Measurements from ENCODE around the gene ZNF845.
"Not testable (repeated sequence)": the region's sequence is repeated elsewhere in the genome, so short reads cannot be mapped to it uniquely, and the experiment has no call there.

The ZNF845 gene

DNA sequence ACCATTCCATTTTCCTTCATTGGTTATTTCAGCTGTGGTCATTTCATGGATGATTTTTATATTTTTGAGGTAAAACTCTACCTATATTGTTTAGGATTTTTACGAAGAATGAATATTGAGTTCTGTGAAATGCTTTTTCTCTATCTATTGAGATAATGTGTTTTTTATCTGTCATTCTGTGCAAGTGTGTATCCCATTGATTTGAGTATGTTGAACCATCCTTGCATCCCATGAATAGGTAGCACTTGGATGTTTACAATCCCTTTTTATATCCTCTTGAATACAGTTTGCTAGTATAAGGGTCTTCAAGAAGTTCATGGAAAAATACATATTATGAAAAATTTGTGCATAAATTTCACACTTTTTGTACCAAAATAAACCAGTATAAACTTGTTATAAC lies 22.2 kb downstream of the ZNF845 start:
- TF ChIP-seq, protein P1, sequence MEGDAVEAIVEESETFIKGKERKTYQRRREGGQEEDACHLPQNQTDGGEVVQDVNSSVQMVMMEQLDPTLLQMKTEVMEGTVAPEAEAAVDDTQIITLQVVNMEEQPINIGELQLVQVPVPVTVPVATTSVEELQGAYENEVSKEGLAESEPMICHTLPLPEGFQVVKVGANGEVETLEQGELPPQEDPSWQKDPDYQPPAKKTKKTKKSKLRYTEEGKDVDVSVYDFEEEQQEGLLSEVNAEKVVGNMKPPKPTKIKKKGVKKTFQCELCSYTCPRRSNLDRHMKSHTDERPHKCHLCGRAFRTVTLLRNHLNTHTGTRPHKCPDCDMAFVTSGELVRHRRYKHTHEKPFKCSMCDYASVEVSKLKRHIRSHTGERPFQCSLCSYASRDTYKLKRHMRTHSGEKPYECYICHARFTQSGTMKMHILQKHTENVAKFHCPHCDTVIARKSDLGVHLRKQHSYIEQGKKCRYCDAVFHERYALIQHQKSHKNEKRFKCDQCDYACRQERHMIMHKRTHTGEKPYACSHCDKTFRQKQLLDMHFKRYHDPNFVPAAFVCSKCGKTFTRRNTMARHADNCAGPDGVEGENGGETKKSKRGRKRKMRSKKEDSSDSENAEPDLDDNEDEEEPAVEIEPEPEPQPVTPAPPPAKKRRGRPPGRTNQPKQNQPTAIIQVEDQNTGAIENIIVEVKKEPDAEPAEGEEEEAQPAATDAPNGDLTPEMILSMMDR (IDR thresholded peaks at IDR 0.05; ENCODE audit: low read depth, low read length) = no peak
- no peak for DNase-seq (ENCODE audit: low read depth)

DNA sequence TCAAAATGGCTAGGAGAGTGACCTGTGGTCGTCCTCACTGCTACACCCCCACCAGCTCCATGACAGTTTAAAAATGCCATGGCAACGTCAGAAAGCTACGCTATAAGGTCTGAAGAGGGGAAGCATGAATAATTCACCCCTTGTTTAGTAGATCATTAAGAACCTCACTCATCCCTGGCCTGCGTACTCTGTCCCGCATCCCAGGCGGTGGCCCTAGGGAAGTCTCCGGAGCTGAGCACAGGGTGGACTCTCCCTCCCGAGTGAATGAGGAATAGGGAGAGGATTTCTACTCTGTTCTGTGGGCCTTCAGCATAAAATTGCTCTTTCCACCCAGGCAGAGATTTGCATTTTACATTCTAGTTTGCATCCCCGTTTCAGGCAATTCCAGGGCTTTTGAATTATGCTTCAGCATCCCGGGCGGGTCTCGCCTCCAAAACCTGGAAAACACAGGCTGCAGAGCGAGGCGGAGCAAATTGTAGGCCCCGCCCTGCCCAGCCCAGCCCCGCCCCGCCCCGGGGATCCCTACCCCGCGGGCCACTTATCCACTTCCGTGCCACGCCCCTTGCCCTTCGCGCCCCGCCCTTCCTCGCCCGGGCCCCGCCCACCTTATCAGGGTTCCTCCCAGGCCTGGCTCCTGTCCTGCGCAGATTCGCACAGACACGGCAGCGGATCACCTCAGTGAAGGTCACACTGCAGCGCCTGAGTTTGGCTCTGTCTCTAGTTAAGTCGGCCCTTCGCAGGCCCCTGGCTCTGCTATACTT lies 24.5 kb downstream of the ZNF845 start:
- H3K4me3 ChIP-seq (ENCODE audit: low read depth, low read length) = no peak overlapping the region
- no peak for DNase-seq (ENCODE audit: low read depth)
- no peak for TF ChIP-seq MYC (IDR thresholded peaks at IDR 0.05; ENCODE audit: low read depth, low read length)
- TF ChIP-seq POLR2A (IDR thresholded peaks at IDR 0.05; ENCODE audit: extremely low read depth, insufficient read length) = no peak
- TF ChIP-seq, protein P1 (IDR thresholded peaks at IDR 0.05; ENCODE audit: low read depth, low read length) = no peak
- TF ChIP-seq, protein P2, sequence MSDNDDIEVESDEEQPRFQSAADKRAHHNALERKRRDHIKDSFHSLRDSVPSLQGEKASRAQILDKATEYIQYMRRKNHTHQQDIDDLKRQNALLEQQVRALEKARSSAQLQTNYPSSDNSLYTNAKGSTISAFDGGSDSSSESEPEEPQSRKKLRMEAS (IDR thresholded peaks at IDR 0.05; ENCODE audit: low read depth, low read length) = no peak

More for the DNA sequence above, 22.2 kb downstream of the ZNF845 start:
- no peak overlapping the region for H3K4me3 ChIP-seq (ENCODE audit: low read depth, low read length)

DNA sequence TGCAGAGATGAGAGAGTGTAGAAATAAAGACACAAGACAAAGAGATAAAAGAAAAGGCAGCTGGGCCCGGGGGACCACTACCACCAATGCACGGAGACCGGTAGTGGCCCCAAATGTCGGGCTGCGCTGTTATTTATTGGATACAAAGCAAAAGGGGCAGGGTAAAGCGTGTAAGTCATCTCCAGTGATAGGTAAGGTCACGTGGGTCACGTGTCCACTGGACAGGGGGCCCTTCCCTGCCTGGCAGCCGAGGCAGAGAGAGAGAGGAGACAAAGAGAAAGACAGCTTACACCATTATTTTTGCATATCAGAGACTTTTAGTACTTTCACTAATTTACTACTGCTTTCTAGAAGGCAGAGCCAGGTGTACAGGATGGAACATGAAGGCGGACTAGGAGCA lies 26.5 kb downstream of the ZNF845 start:
- DNase-seq (ENCODE audit: low read depth); H3K4me3 ChIP-seq (ENCODE audit: low read depth, low read length): not testable (repeated sequence)

DNA sequence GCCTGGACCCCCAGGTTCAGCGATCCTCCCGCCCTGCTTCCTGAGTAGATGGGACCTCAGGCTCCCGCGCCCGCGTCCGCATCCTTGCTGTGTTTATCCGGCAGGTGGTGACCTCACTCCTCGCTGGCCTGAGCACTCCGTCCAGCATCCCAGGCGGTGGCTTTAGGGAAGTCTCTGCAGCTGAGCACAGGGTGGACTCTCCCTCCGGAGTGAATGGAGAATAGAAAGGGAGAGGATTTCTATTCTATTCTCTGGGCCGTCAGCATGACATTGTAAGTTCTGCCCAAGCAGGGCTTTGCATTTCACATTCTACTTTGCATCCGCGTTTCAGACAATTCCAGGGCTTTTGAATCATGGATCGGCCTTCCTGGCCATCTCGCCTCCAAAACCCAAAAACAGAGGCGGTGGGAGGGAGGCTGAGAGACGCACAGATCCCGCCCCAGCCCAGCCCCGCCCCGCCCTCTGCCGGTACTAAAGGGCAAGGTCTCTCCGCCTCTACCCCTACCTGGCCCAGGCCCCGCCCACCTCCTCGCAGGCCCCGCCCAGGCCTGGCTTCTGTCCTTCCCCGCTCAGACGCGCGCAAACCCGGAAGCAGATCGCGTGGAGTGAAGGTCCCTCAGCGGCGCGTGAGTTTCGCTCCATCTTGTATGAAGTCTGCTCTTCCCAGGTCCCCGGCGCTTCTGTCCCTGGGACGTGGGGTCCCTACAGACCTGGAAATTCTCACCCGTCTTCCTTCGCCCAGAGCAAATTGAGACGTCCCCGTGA lies 31.8 kb downstream of the ZNF845 start, which contains the start of gene ZNF525:
Gene ZNF525 (plus strand): TSS at position 572 of the 765 bp plus-strand sequence. CDS start 6,577 bp downstream, outside the sequence.
- peak; percentile 91 for DNase-seq (ENCODE audit: low read depth)
- H3K4me3 ChIP-seq (ENCODE audit: low read depth, low read length) = peak within 1 kb of the TSS; percentile 84
- TF ChIP-seq, protein P1 (IDR thresholded peaks at IDR 0.05; ENCODE audit: low read depth, low read length) = no peak
- TF ChIP-seq, protein P2 (IDR thresholded peaks at IDR 0.05; ENCODE audit: low read depth, low read length) = peak; percentile 36; the same call in 1 of the 2 replicates
- TF ChIP-seq MYC (IDR thresholded peaks at IDR 0.05; ENCODE audit: low read depth, low read length) (no peak; the same call in 1 of the 2 replicates), POLR2A (IDR thresholded peaks at IDR 0.05; ENCODE audit: extremely low read depth, insufficient read length) (peak; percentile 22)

DNA sequence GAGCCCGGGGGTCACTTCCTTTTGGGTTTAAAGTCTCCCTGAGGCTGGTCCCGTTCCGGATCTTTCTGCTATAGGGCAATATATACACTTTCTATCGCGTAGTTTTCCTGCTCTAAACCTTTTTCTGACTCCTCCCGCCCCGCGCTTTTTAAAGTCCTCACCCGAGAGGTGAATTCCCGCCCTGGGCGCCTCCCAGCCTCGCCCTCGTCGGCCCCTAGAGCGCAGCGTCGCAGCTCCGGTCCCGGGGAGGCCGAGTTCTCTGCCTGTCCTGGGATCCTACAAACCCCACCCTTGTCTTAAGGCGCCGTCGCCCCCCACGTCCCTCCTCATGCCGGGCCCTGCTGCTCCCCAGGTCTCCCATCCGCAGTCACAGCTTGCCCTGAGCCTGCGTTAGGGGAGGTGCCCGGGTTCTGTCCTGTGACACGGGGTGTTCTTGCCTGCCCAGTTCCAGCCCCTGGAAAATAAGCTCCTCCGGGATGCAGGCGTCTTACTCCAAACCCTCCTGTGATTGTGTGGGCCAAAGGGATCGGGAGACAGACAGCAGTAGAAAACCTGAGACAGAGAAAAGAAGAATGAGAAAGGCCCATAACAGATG lies 32.4 kb downstream of the ZNF845 start:
- H3K4me3 ChIP-seq (ENCODE audit: low read depth, low read length) = peak overlapping the region; percentile 84
- peak; percentile 54 for DNase-seq (ENCODE audit: low read depth)
- TF ChIP-seq POLR2A (IDR thresholded peaks at IDR 0.05; ENCODE audit: extremely low read depth, insufficient read length) (no peak), MYC (IDR thresholded peaks at IDR 0.05; ENCODE audit: low read depth, low read length) (no peak)
- TF ChIP-seq, protein P1 (IDR thresholded peaks at IDR 0.05; ENCODE audit: low read depth, low read length) = no peak
- TF ChIP-seq, protein P2 (IDR thresholded peaks at IDR 0.05; ENCODE audit: low read depth, low read length) = no peak

DNA sequence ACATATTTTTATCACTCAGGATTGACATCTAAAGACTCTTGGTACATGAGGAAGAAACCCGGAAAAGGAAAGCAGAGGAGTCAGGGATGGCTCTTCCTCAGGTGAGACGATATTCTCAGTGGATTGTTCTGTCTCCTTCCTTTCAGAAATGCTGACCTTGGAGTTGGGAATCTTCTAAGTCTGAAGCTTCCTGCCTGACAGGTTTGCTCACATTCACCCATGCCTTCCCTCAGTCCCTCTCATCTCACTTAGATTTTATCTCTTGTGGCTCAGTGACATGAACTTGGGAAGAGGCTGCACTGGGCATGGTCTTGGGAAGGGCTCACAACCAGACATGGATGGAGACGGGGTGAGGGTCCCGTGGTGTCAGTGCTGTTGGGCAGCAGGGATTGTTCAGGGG lies 38.6 kb downstream of the ZNF845 start:
- TF ChIP-seq, protein P2 (IDR thresholded peaks at IDR 0.05; ENCODE audit: low read depth, low read length) = no peak
- no peak for TF ChIP-seq MYC (IDR thresholded peaks at IDR 0.05; ENCODE audit: low read depth, low read length)
- no peak for TF ChIP-seq POLR2A (IDR thresholded peaks at IDR 0.05; ENCODE audit: extremely low read depth, insufficient read length)
- TF ChIP-seq, protein P1 (IDR thresholded peaks at IDR 0.05; ENCODE audit: low read depth, low read length) = no peak
- no peak overlapping the region for H3K4me3 ChIP-seq (ENCODE audit: low read depth, low read length)
- DNase-seq (ENCODE audit: low read depth) = no peak

All from NB4 (cell line).